Ammon's horn (tissue), 1 donor: ENCODE data around the gene PHF21B.

Experiments
- DNase-seq: peaks from one replicate; pipeline ENCODE4 v3.0.0-alpha.2; 2016; ENCODE audit warnings: low spot score

The PHF21B gene

GRCh38 chr22:45013138-45013537 is 3.3 kb upstream of the PHF21B start:
- DNase-seq: no peak

GRCh38 chr22:45010532-45010900 is 711 bp upstream of the PHF21B start:
- no peak for DNase-seq

GRCh38 chr22:45008751-45009605 is 827 bp downstream of the PHF21B start:
- peak; percentile 47 for DNase-seq

DNA sequence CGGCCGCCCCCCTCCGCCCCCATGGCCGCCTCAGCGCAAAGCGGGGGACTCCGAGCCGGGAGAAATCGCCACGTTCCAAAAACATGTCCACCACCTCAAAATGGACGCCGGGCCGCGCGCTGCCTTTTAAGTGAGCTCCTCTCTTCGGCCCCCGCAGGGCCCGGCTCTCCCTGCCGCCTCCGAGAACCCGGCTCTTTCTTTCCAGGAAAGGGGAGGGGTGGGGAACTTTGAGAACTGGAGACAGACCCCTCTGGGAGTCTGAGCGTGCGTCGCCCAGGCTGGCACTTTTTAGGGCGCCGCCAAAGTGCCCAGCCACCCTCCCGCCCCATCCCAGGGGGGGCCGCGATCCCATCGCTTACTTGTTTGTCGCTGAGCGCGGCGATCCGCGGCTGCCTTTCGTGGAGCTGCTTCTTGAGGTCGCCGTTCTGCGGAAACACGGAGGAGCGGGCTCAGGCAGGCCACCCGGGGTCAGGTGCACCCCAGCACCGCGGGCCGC is 1.6 kb downstream of the PHF21B start:
- no peak for DNase-seq

GRCh38 chr22:45007391-45008185 is 2.2 kb downstream of the PHF21B start:
- DNase-seq: peak; percentile 34

DNA sequence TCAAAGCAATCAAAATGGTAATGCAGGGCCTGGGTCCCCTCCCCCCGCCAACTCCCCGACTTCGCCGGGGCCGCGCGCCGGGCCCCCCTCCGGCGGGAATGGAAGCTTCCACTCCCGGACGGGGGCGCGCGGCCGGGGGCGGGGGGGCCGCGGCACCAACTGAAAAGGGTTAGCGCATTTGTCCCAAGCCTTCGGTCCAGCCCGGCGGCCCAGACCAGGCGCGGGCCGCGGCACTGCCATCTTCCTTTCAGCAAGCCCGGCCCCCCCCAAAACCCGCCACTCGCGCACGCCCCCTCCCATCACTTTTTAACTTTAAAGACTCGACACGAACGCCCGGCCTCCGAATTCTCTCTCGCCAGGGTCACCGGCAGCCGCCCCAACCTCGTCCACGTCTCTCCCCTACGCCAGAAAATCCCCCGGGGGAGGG is 2.8 kb downstream of the PHF21B start:
- DNase-seq: peak; percentile 47

- peak; percentile 34 for DNase-seq
Observed at GRCh38 chr22:45006111-45006963, 3.5 kb downstream of the PHF21B start.

DNA sequence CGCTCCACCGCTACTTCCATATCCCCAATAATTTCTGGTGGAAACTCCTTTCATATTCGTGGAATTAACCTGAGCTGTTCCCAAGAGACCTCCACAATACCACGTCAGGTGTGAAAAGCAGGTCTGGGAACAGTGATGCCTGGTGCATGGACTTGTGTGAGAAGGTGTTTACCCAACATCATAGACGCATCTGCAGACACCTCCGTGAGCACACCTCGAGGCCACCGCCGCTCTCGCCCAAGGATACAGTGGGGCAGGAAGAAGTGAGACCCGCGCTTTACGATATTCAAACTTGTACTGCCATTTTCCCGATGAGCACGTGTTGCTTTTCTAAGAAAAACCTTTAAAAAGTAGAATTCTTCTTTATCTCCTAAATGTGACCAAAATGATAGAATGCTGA is 8.2 kb downstream of the PHF21B start:
- DNase-seq: no peak

GRCh38 chr22:45000330-45000729 is 9.5 kb downstream of the PHF21B start:
- DNase-seq: no peak

DNA sequence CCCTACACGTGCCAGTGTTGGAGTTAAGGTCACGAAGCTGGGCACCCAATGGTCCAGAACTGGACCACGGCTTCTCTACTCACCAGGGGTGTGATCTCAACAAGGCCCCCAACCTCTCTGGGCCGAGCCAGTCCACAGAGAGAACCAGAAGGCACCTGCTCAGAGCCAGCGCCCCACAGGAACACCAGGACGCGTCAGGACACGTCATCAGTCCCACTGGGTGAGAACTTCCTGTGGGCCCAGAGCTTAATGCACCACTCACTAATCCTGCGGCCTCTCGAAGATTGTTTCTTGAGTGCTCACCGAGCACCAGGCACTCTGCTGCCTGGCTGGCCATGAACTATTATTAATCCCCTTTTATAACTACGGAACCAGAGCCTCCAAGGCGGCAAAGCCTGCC is 10.1 kb downstream of the PHF21B start:
- no peak for DNase-seq

- no peak for DNase-seq
Observed at GRCh38 chr22:44999231-44999630, 10.6 kb downstream of the PHF21B start.

DNA sequence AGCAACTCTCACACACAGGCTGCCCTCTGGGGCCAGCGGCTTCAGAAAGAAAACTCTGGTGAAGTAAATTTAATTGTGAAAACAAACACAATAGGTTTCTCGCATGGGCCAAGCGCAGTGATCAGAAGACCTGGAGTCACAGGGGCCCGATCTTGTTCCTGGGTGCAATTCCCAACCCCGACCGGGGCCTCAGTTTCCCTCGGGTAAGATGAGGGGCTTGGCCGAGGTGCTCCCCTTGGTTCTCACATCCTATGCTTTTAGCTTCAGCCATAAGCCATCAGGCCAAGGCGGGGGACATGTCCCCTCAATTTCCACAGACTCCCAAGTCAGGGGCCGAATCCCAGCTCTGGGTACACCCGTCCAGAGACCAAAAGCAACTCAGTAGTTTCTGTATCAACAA is 11.5 kb downstream of the PHF21B start:
- no peak for DNase-seq

DNA sequence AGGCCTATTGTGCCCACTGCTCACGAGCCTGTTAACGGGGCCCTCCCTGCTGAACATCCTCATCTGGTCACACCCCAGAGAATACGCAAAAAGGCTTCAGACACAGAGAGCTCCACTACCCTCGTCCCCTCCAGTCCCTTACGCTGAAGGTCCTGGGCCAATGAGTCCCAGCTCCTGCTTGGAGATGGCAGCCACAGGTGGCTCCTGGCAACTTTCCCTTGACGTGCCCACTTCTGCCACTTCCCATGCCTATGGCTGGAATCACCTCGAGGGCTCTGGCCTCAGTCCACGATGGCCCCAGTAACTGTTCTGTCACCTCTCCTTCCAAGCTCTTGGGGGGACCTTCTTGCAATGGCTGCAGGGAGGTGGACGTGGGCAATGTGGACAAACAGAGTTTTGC is 12.7 kb downstream of the PHF21B start:
- DNase-seq: no peak

DNA sequence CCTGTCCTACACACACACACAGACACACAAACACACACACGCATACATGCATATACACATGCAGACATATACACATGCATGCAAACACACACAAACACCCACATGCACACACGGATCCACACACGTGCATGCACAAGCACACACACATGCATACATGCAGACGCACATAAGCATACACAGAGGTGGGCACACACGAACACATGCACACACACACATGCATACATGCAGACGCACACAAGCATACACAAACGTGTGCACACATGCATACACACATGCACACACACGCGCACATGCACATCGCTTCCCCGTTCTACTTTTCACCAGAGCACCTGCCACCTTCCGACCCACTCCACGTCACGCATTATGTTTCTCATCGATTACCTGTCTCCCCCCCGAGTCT is 13.2 kb downstream of the PHF21B start:
- DNase-seq: no peak

DNA sequence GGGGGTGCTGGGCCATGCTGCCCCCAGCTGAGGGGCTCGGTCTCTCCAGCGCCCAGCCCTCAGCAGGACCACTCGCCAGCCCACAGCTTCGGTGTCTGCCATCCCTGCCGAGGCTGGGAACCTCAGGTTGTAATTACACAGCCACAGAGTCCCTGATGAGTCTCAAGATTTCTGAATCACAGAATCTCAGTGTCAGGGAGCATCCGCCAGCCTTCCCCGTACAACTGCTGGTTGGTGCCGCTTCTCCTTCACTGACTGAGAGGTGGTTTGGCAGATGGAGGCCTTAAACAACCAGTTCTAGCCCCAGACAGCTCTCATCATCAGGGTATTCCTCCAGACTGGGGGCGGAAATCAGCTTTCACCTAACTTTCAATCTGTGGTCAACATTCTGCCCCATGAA is 13.7 kb downstream of the PHF21B start:
- no peak for DNase-seq

GRCh38 chr22:44995715-44996114 is 14.1 kb downstream of the PHF21B start:
- DNase-seq: no peak

- DNase-seq: no peak
Observed at GRCh38 chr22:44995105-44995514, 14.7 kb downstream of the PHF21B start.

DNA sequence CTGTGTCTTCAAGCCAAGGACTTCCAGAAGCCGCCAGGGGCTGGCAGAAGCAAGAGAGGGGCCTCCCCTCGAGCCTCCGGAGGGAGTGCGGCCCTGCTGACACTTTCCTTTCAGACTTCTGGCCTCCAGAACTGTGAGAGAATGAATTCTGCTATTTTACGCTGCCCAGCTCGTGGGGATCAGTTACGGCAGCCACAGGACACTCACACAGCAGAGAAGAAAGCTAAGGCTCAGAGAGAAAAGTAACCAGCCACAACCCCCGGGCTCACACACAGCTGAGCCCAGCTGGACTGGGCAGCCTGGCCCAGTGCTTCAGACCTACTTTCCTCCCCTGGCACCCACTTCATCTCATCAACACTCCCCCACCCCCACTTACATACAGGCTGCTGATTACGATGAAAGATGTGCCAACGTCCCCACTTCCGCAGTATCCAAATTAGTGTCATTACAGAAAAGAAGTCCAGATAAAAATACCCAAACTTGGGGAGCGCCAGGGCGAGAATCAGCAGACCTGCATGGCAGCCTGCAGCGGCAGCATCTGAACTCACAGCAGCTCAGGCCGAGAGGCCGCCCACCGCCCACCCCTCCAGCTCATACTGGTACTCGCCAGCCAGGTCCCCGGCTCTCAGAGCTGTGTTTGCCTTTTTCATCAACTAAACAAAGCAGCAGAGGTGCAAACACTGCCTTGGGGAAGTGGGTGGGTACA is 15.3 kb downstream of the PHF21B start:
- no peak for DNase-seq

GRCh38 chr22:44992166-44992565 is 17.6 kb downstream of the PHF21B start:
- DNase-seq: no peak

- no peak for DNase-seq
Observed at GRCh38 chr22:44991218-44991617, 18.6 kb downstream of the PHF21B start.

- DNase-seq: no peak
Observed at GRCh38 chr22:44990810-44991209, 19.0 kb downstream of the PHF21B start.

GRCh38 chr22:44990328-44990727 is 19.5 kb downstream of the PHF21B start:
- DNase-seq: no peak
